ENCODE results near the gene CCL15.
"Not testable (repeated sequence)": the region's sequence is repeated elsewhere in the genome, so short reads cannot be mapped to it uniquely, and the experiment has no call there.

The CCL15 gene

DNA sequence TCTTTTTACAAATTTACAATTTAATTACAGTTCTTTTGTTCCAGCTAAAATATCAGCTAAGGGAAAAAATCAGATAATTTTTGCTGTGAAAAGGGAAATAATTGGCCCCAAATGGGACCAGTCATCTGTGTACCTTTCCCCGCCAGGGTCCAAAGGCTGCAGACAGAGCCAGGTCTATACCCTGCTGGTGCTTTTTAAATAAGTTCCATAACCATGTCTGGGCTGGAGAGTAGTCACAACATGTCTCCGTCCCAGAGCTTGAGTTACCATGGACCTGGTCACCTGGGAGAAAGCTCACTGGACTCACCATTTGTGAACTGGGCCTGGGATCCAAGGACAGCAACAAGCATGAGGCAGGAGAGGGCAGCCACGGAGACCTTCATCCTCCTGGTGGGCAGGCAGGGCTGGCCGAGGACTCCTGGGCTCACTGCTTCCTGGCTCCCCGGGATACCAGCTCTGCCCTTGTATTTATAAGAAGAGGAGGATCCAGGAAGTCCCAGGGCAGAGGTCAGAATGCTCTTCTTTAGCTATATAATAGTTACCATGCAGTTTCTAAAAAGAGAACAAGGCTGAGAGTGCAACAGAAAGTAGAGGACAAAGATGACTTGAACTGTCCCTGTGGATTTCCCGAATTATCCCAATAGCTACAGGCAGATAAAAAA, at the start of gene CCL15:
CCL15 (minus strand) TSS at position 444 of the 662 bp plus-strand sequence; CDS start at position 383, 61 bp downstream.
- Histone ChIP-seq H3K27me3 (ENCODE audit: control insufficient read depth, insufficient read depth, low read length) (no peaks in the 10 kb centered on the region), H3K9ac (ENCODE audit: low read length) (peak within 1 kb of the TSS; percentile 16), H3K9me3 (ENCODE audit: control insufficient read depth, low read length) (no peaks in the 10 kb centered on the region), H3K4me1 (ENCODE audit: control insufficient read depth, insufficient read depth, low read length) (peaks cover 32% of the 10 kb centered on the region), H3K36me3 (ENCODE audit: control insufficient read depth, insufficient read depth, low read length) (no peaks in the 10 kb centered on the region), H3K4me3 (ENCODE audit: low read length) (no peak within 1 kb of the TSS)

- Histone ChIP-seq H3K36me3 (ENCODE audit: control insufficient read depth, insufficient read depth, low read length) (no peaks in the 10 kb centered on the region), H3K27me3 (ENCODE audit: control insufficient read depth, insufficient read depth, low read length) (peaks cover 6% of the 10 kb centered on the region), H3K4me3 (ENCODE audit: low read length) (no peak overlapping the region), H3K4me1 (ENCODE audit: control insufficient read depth, insufficient read depth, low read length) (no peaks in the 10 kb centered on the region), H3K9ac (ENCODE audit: low read length) (no peak overlapping the region), H3K9me3 (ENCODE audit: control insufficient read depth, low read length) (no peaks in the 10 kb centered on the region)
Measured at GRCh38 chr17:36049643-36050042, 48.3 kb upstream of the CCL15 start.

DNA sequence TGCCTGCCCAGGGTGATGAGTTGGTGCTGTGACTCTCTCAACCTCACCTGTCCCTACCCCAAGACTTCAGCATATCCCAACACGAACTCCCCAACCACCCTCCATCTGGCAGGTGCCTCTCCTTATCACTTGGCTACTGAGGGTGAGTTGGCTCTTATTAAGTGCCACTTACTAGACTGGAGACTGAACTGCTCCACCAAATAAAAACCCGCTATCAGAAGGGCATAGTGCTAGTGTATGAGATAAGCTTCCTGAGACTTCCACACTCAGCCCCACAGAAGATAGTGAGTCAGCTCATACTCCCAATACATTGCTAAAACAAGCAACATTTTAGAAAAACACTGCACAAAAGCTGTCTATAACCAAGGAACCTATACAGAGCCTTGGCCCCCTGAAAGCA, 46.7 kb upstream of the CCL15 start:
- Histone ChIP-seq H3K9ac (ENCODE audit: low read length) (no peak overlapping the region), H3K36me3 (ENCODE audit: control insufficient read depth, insufficient read depth, low read length) (no peaks in the 10 kb centered on the region), H3K9me3 (ENCODE audit: control insufficient read depth, low read length) (no peaks in the 10 kb centered on the region), H3K4me1 (ENCODE audit: control insufficient read depth, insufficient read depth, low read length) (no peaks in the 10 kb centered on the region), H3K27me3 (ENCODE audit: control insufficient read depth, insufficient read depth, low read length) (peaks cover 6% of the 10 kb centered on the region), H3K4me3 (ENCODE audit: low read length) (no peak overlapping the region)

DNA sequence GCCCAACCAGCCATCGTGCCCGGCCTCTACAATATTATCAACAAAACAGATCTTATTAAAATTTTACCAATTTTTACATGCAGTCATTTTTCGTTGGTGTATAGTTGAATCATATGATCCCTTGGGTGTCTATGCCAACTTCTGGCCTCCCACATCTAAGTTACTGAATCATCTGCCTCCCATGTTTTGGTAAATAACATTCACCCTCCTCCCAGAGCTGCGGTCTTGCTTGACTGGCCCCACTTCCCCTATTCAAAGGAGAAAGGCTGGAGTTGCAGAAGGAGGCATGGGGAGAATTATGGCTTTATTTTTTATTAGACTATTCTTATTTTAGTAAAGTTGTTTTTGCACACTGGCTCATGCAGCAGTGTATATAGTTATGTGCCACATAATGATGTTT, 34.9 kb upstream of the CCL15 start:
- Histone ChIP-seq H3K36me3 (ENCODE audit: control insufficient read depth, insufficient read depth, low read length) (no peaks in the 10 kb centered on the region), H3K4me1 (ENCODE audit: control insufficient read depth, insufficient read depth, low read length) (no peaks in the 10 kb centered on the region), H3K9ac (ENCODE audit: low read length) (no peak overlapping the region), H3K27me3 (ENCODE audit: control insufficient read depth, insufficient read depth, low read length) (no peaks in the 10 kb centered on the region), H3K9me3 (ENCODE audit: control insufficient read depth, low read length) (no peaks in the 10 kb centered on the region), H3K4me3 (ENCODE audit: low read length) (no peak overlapping the region)

DNA sequence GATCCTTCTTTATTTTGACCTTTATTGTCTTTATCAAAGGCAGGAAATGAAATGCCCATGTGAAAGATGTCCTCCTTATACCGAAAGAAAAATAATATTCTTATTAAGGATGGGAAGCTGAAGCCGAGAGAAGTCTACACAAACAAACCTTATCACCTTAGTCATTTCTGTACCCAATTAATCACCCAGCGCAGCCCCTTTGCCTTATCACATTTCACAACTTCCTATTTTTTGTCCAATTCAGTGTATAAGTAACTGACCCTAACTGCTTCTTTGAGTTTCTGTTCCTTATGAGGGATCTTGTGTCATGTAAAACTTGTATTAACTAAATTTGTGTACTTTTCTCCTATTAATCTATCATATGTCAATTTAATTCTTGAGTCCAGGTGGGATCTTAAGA, 32.8 kb upstream of the CCL15 start:
- Histone ChIP-seq H3K36me3 (ENCODE audit: control insufficient read depth, insufficient read depth, low read length) (no peaks in the 10 kb centered on the region), H3K27me3 (ENCODE audit: control insufficient read depth, insufficient read depth, low read length) (no peaks in the 10 kb centered on the region), H3K4me3 (ENCODE audit: low read length) (no peak overlapping the region), H3K4me1 (ENCODE audit: control insufficient read depth, insufficient read depth, low read length) (peaks cover 3% of the 10 kb centered on the region), H3K9ac (ENCODE audit: low read length) (no peak overlapping the region), H3K9me3 (ENCODE audit: control insufficient read depth, low read length) (no peaks in the 10 kb centered on the region)

DNA sequence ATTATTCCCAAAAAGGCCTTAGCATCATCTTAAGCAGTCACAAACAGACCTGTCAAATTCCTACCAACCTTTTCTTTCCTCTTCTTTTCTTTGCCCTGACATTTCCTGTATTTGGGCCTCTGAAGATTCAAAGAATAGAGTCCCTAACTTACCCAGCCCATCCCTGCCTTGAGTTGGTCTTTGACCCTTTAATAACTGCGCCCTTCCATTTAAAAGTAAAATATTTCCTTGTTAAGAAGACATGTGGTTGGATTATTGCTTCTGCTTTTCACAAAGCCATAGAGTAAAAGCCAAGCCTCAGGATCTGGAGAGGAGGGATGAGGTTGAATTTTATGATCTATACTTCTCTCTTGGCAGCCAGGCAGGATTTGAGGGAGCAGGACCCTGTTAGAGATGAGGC, 29.6 kb upstream of the CCL15 start:
- H3K36me3 ChIP-seq (ENCODE audit: control insufficient read depth, insufficient read depth, low read length): no peaks in the 10 kb centered on the region
- H3K4me3 ChIP-seq (ENCODE audit: low read length): no peak overlapping the region
- H3K9me3 ChIP-seq (ENCODE audit: control insufficient read depth, low read length): no peaks in the 10 kb centered on the region
- peaks cover 3% of the 10 kb centered on the region for H3K4me1 ChIP-seq (ENCODE audit: control insufficient read depth, insufficient read depth, low read length)
- H3K9ac ChIP-seq (ENCODE audit: low read length): no peak overlapping the region
- H3K27me3 ChIP-seq (ENCODE audit: control insufficient read depth, insufficient read depth, low read length): no peaks in the 10 kb centered on the region

GRCh38 chr17:36027761-36028160, 26.4 kb upstream of the CCL15 start:
- peaks cover 3% of the 10 kb centered on the region for H3K27me3 ChIP-seq (ENCODE audit: control insufficient read depth, insufficient read depth, low read length)

GRCh38 chr17:36024106-36024869, 22.9 kb upstream of the CCL15 start:
- peaks cover 3% of the 10 kb centered on the region for H3K27me3 ChIP-seq (ENCODE audit: control insufficient read depth, insufficient read depth, low read length)
- H3K4me1 ChIP-seq (ENCODE audit: control insufficient read depth, insufficient read depth, low read length): peaks cover 17% of the 10 kb centered on the region
- no peaks in the 10 kb centered on the region for H3K9me3 ChIP-seq (ENCODE audit: control insufficient read depth, low read length)
- no peak overlapping the region for H3K4me3 ChIP-seq (ENCODE audit: low read length)
- H3K9ac ChIP-seq (ENCODE audit: low read length): no peak overlapping the region
- no peaks in the 10 kb centered on the region for H3K36me3 ChIP-seq (ENCODE audit: control insufficient read depth, insufficient read depth, low read length)

More at GRCh38 chr17:36027761-36028160, 26.4 kb upstream of the CCL15 start:
- Histone ChIP-seq H3K9ac (ENCODE audit: low read length) (no peak overlapping the region), H3K4me3 (ENCODE audit: low read length) (no peak overlapping the region), H3K4me1 (ENCODE audit: control insufficient read depth, insufficient read depth, low read length) (peaks cover 19% of the 10 kb centered on the region), H3K36me3 (ENCODE audit: control insufficient read depth, insufficient read depth, low read length) (no peaks in the 10 kb centered on the region), H3K9me3 (ENCODE audit: control insufficient read depth, low read length) (no peaks in the 10 kb centered on the region)

DNA sequence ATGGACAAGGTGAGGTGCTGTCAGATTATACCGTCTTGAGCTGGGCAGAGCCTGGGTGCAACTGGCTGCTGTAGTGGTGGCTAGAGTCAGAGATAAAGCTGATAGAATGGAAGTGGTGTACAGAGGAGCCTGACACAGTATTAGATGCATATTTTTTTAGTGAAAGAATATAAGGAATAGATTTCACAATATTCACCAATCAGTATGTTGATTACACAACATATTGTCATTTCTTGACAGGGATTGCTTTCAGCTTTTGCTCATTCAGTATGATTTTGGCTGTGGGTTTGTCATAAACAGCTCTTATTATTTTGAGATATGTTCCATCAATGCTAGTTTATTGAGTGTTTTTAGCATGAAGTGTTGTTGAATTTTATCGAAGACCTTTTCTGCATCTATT, 18.1 kb upstream of the CCL15 start:
- H3K27me3 ChIP-seq (ENCODE audit: control insufficient read depth, insufficient read depth, low read length): peaks cover 3% of the 10 kb centered on the region
- no peak overlapping the region for H3K4me3 ChIP-seq (ENCODE audit: low read length)
- no peaks in the 10 kb centered on the region for H3K36me3 ChIP-seq (ENCODE audit: control insufficient read depth, insufficient read depth, low read length)
- peaks cover 12% of the 10 kb centered on the region for H3K4me1 ChIP-seq (ENCODE audit: control insufficient read depth, insufficient read depth, low read length)
- no peak overlapping the region for H3K9ac ChIP-seq (ENCODE audit: low read length)
- H3K9me3 ChIP-seq (ENCODE audit: control insufficient read depth, low read length): no peaks in the 10 kb centered on the region

DNA sequence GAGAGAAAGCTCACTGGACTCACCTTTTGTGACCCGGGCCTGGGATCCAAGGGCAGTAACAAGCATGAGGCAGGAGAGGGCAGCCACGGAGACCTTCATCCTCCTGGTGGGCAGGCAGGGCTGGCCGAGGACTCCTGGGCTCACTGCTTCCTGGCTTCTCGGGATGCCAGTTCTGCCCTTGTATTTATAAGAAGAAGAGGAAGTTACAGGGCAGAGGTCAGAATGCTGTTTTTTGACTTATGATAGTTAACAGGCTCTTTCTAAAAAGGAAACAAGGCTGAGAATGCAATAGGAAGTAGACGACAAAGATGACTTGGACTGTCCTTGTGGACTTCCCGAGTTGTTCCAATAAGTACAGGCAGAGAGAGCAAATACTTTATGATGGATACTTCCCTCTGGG, 16.4 kb upstream of the CCL15 start, which contains the start of gene CCL23:
CCL23 (minus strand) TSS at position 174 of the 400 bp plus-strand sequence; CDS start at position 99, 75 bp downstream.
- Histone ChIP-seq H3K9me3 (ENCODE audit: control insufficient read depth, low read length) (no peaks in the 10 kb centered on the region), H3K9ac (ENCODE audit: low read length) (no peak within 1 kb of the TSS), H3K36me3 (ENCODE audit: control insufficient read depth, insufficient read depth, low read length) (no peaks in the 10 kb centered on the region), H3K27me3 (ENCODE audit: control insufficient read depth, insufficient read depth, low read length) (no peaks in the 10 kb centered on the region), H3K4me3 (ENCODE audit: low read length) (no peak within 1 kb of the TSS), H3K4me1 (ENCODE audit: control insufficient read depth, insufficient read depth, low read length) (no peaks in the 10 kb centered on the region)

DNA sequence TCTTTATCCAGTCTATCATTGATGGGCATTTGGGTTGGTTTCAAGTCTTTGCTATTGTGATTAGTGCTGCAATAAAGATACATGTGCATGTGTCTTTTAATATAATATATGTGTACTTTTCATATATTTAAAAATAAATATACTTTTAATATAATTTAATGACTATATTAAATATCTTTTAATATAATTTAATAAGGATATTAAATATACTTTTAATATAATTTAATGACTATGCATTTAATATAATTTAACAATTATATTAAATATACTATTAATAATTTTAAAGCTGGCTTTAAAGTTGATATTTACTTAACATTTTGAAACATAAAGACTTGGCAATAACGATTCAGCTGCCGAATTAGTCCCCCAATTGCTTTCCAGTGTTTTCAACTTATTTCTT, 15.2 kb upstream of the CCL15 start:
- H3K9ac ChIP-seq (ENCODE audit: low read length): no peak overlapping the region
- H3K4me3 ChIP-seq (ENCODE audit: low read length): no peak overlapping the region
- H3K36me3 ChIP-seq (ENCODE audit: control insufficient read depth, insufficient read depth, low read length): no peaks in the 10 kb centered on the region
- no peaks in the 10 kb centered on the region for H3K9me3 ChIP-seq (ENCODE audit: control insufficient read depth, low read length)
- no peaks in the 10 kb centered on the region for H3K27me3 ChIP-seq (ENCODE audit: control insufficient read depth, insufficient read depth, low read length)
- H3K4me1 ChIP-seq (ENCODE audit: control insufficient read depth, insufficient read depth, low read length): no peaks in the 10 kb centered on the region

DNA sequence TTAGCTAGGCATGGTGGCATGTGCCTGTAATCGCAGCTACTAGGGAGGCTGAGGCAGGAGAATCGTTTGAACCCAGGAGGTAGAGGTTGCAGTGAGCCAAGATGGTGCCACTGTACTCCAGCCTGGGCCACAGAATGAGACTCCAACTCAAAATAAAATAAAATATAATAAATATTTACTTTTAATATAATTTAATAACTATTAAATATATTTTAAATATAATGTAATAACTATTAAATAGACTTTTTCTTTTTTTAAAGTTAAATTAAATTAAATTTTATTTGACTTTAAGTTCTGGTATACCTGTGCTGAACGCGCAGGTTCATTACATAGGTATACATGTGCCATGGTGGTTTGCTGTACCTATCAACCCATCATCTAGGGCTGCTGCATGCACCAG, 14.5 kb upstream of the CCL15 start:
- not testable (repeated sequence) for H3K4me1 ChIP-seq (ENCODE audit: control insufficient read depth, insufficient read depth, low read length); H3K27me3 ChIP-seq (ENCODE audit: control insufficient read depth, insufficient read depth, low read length); H3K9me3 ChIP-seq (ENCODE audit: control insufficient read depth, low read length); H3K9ac ChIP-seq (ENCODE audit: low read length); H3K4me3 ChIP-seq (ENCODE audit: low read length); H3K36me3 ChIP-seq (ENCODE audit: control insufficient read depth, insufficient read depth, low read length)

Data from mucosa of stomach (tissue), 1 donor.